GM19438 (cell line): Measurements from ENCODE around the gene ARHGAP42.
"Not testable (repeated sequence)": the region's sequence is repeated elsewhere in the genome, so short reads cannot be mapped to it uniquely, and the experiment has no call there.

Experiments
- ATAC-seq: cut with Tn5 transposase; IDR thresholded peaks from one replicate; pipeline ENCODE4 v1.9.1; 2021; ENCODE audit warnings: low read depth; ENCODE audit not compliant: unreplicated experiment

The ARHGAP42 gene

DNA sequence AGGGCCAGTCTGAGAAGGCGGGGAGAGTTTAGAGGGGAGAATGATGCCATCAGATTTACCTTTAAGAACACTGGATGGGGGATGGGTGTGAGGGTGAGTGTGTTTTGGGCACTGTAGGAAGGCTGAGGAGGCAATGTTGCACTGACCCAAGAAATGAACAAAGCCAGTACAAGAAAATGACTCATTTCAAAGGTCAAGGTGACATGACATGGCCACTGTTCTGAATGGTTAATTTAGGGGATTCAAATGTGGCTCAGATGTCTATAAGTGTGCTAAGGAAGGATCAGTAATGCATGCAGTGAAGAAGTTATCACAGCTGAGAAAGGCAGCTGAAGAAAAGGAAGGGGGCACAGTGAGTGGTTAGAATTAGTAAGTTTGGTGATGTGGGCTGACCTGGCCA is 312.7 kb downstream of the ARHGAP42 start:
- ATAC-seq = no peak

DNA sequence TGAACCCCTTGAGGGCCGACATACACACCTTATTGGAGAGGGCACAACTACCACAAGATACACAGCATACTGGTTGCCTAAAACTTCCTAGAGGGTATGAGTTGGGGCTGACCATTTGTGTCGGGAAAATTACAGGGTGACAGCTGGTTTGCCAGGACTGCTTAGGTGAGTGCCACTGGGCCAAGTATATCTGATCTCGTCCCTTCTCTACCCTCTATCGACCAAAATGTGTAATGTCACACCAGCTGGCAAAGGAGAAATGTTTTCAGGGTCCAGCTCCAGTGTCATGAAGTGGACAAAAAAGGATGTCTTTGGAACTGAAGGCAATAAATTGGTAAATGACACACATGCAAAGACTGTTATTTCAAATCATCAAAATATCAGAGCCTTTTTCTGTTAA is 316.4 kb downstream of the ARHGAP42 start:
- peak; percentile 63 for ATAC-seq

DNA sequence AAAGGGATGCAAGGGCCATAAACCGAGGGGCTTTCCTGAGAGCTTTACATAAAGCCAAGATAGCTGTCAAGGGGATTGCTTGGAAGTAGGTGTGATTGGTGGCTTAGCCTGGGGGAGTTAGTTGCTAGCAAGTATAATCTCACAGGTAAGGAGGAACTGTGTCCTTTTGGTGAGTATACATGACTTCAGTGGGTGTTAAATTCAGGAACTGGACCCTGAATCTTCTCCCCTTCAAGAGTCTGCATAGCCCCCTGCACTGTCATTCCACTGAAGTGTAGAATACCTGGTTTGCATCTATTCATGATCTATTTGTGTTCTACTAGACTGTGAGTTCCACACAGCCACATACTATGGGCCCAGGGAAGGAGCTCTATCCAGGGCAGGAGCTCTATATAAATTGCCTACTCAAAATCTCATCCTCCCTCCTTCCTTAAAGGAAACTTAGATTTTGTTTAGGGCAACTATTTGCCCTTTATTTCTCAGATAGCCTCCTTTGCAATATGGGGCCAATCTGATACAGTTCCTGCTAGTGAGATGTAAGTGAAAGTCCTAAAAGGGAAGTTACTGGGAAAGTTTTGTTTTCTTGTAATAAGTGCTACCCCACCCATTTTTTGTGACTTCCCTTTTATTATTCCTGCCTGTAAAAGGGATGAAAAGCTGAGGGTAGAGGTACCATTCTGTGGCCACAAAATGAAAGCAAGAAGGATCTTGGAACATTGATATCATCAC is 322.0 kb downstream of the ARHGAP42 start:
- ATAC-seq = no peak

DNA sequence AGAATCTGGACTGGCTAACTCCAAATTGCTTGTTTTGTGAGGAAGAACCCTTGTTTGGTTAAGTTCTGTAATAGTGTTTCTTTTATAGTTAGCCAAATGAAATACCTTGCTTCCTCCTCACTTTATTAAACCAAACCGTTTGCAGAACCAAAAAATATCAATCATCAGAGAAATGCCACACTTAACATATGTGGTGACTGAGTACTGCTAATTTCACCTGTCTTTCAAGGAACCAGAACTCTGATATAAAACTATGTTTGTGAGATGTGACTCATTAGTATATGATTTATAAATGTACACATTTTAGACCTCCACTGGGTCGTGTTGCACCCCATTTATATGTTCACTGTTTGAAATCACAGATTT is 322.6 kb downstream of the ARHGAP42 start:
- no peak for ATAC-seq

DNA sequence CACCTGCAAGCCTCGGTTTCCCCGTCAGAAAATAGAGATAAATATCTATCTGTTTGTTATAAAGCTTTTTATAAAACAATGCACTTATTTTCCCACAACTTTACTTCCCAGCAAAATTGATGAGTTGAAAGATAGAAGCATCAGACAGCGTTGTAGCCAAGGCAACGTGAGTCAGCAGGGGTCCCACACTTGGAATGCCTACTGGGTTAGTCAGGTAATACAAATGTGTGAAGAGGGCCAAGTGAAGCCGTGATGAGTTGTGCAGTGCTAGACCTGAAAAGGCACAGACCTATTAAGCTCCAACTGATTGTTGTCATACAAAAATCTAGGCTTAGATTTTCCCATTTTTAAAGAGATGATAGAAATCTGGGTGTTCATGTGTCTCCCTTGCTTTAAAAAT is 323.8 kb downstream of the ARHGAP42 start:
- no peak for ATAC-seq

DNA sequence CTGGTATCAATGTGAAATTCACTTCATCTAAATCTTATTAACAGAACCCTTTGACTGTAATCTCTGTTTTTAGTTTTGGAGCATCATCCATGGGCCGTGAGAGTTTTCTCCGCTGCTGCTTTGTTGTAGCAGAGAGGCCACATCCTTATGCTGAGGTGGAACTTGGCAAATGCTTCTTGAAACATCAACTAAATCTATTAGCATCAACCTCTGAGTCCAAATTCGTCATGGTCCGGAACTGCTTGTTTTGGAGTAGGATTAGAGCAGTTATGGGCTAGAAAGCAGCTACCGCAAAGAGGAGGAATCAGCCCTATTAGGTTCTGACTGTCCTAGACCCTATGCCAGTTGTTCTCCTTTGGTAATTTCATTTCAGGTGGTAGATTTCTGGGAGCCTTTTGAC is 324.8 kb downstream of the ARHGAP42 start:
- no peak for ATAC-seq

DNA sequence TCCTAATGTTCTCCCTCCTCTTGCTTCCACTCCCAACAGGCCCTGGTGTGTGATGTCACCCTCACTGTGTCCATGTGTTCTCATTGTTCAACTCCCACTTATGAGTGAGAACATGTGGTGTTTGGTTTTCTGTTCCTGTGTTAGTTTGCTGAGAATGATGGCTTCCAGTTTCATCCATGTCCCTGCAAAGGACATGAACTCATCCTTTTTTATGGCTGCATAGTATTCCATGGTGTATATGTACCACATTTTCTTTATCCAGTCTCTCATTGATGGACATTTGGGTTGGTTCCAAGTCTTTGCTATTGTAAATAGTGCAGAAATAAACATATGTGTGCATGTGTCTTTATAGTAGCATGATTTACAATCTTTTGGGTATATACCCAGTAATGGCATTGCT is 326.6 kb downstream of the ARHGAP42 start:
- ATAC-seq = not testable (repeated sequence)

DNA sequence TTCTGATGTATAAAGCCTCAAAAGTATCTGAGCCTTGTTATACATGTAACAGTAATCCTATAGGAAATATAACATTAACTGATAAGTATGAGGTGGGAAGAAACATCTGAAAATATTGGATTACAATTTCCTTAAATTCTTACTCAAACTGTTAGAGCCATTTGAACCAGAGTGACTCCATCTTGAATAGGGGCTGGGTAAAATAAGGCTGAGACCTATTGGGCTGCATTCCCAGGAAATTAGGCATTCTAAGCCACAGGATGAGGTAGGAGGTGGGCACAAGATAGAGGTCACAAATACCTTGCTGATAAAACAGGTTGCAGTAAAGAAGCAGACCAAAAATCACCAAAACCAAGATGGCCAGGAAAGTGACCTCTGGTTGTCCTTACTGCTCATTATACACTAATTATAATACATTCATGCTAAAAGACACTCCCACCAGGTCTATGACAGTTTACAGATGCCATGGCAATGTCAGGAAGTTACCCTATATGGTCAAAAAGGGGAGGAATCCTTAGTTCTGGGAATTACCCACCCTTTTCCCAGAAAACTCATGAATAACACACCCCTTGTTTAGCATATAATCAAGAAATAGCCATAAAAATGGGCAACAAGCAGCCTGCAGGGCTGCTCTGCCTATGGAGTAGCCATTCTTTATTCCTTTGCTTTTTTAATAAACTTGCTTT is 327.7 kb downstream of the ARHGAP42 start:
- no peak for ATAC-seq

DNA sequence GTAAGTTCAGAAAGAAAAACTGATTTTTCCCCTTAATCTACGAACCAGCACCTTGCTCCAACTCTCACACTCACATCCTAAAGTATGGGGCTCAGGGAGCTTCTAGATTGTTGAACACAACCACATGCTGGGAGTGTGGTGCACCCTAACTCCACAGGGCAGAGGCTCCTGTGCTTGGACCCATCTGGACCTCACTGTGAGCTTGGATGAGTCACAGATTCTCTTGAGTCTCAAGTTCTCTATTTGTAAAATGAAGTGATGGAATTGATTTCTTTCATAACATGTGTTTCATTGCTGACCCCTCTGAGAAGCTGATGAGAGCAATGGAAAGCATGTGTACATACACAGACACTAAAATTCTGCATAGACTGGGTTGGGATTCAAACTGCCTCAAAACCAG is 332.8 kb downstream of the ARHGAP42 start:
- ATAC-seq = no peak

DNA sequence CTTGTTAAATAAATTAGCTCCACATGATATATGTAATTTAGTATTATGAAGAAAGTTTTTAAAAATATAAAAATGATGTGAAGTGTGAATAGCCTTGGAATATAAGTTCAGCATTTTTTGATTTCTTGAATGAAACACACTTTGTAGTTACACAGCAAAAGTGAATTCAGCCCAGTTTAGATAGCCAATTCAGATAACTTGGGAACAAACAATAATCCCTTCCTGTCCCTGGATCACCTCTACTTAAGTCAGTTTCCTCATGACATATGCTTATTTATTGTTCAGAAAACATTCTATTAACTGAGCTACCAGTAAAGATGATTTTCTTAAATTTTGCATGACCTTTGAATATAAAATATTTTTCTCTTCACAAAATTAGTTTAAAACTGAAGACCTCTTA is 335.2 kb downstream of the ARHGAP42 start:
- no peak for ATAC-seq

DNA sequence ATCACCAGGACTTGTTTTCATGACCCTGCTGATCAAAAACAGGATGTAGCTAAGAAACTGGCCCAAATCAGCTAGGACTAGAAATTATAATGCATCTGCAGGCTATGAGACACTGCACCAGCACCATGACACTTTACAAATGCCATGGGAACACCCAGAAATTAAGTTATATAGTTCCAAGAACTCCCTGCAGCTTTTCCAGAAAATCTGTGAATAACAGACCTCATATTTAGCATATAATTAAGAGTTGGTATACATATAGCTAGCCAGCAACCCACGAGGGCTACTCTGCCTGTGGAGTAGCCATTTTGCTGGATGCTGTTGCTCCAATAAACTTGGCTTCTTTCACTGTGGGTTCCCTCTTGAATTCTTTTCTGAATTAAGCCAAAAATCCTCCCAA is 341.6 kb downstream of the ARHGAP42 start:
- ATAC-seq = no peak

DNA sequence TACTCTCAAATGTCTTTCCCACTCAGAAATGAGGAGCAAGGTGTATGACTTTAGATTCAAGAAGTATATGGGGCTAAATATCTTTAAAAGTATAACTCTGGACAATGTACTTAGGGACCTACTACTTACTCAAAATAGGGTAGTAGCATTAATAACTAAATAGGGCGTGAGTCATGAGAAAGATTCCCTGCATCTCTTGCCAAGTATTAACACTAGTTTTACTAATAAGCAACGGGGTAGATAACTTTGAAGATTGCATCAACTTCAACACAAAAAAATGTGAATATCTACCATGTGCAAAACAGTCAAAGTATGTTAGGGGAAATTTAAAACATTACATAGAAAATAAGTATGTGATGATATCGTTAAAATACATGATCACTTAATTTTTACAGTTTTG is 342.9 kb downstream of the ARHGAP42 start:
- no peak for ATAC-seq

DNA sequence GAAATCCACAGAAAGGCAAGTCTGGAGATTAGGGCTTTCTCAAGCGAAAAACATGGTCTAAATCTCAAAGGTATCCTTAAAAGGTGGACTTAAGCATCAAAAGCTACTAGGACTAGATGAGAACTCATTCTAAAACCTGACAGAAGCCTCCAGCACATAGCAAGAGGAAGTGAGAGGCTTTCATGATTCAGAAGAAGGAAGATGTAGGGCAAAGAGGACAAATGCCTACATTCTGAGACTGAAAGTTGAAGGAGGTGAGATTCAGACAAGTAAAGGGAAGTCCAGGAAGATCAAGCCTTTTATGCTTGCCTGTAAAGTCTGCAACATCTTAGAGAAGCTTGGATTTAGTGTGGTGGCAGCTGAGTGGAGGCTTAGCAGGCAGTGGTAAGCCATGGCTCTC is 343.6 kb downstream of the ARHGAP42 start:
- ATAC-seq = no peak

DNA sequence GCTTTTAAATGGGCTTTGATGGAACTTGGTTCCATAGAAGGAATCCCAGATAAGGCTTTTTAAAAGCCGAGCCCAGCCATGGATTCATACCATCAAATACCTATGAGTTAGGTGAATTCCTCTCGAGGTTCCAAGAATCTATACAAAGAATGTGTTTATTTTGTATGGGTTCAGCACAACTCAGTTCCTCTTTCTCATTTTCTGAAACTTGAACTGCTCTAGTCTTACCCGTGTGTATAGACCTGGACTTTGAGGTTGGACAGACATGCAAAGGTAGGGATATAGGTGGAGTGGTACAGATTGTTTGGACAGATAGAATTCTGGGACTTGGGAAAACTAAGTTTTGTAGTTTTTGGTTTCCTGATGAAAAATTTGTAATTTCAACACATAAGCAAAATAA is 344.6 kb downstream of the ARHGAP42 start:
- no peak for ATAC-seq

DNA sequence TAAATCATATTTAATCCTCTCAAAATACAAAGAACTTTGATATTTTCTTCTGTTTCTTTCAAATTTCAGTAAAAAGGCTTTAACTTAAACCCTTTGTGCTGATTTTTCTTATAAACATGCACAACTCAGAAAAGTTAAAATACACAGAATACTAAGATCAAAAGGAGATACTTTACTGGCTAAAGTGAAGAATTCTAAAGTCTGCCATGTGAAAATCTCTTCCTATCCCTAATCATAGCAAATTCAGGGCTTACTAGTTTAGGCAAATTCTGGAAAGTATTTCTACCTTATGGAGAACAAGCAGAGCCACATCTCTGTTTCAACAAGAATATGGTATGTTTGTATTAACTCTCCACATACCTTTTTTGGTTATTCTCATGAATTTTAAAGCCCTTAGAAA is 345.9 kb downstream of the ARHGAP42 start:
- ATAC-seq = no peak

DNA sequence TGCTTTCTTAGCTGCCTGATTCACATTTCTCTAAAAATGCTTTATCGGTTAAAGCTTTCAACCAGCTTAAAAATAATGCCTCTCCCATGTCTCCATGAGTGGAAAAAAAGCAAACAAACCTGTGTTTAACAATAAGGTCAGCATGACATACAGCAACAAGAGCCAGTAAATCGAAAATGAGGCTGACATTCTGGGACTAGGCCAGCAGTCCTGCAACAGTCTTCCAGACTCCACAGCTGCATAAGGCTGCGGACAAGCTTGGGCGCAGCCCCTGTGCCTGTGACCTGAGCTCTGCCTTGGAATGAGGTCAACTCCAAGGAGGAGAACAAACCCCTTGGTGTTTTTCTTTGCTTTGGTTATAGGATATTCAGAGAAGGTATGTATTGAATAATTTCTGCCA is 347.0 kb downstream of the ARHGAP42 start:
- no peak for ATAC-seq

DNA sequence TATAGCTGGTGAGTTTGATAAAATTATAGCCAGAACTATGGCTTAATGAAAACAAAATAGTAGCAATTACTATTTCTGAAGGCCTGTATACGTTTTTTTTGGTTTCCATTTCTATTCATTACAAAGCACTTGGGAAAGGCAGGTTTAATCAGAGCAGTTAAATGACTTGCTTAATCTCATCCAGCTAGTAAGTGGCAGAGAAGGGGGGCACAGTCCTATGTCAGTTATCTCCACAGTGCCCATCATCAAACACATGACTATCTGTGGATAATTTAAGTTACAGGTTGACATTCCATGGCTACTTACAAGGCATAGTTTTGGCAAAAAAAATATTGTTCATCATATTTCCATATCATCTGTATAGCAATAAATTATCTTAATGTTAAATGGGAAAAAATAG is 348.8 kb downstream of the ARHGAP42 start:
- ATAC-seq = no peak
